Limb (tissue), 2 donors: ENCODE data around the gene KANK4.
A peak's percentile ranks its signal among the peaks of the same experiment; 100 is the strongest.

Experiments
- DNase-seq, 2 donors: peaks; one replicate each; pipeline ENCODE4 v3.0.0-alpha.2; 2016; ENCODE audit errors: extremely low spot score in 2 of 2

Gene KANK4

DNA sequence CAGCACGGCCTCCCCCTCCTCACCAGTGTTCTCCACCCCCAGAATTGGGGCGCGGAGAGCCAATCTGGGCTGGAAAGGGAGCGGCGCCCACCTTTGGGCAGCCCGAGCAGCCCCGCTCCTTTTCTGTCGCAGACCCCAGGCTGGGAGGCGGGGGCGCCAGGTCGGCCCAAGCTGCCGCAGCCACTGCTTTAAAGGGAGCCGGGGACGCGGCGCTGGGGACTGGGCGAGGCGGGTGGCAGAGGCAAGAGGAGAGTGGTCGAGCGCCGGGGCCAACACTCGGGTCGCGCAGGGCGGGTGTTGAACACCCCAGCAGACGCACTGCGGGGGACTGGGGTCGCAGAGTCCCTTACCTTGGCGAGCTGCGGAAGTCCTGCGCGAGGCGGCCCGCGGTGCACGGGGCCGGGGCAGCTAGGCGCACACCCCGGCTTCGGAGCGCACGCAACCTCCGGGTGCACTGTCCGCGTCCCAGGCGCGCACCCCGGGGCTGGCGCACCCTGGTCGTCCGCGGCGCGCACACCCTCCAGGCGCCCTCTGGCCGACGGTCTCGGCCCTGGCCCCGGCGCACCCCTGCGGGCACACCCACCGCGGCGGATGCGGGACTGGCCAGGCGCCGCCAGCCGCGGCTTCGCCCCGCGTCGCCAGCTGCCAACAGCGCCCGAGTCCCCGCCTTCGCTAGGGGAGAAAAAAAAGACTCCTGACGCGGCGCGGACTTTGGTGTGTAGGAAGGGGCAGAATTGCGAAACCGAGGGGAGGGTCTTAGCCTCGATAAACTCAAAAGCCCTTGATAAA is at the start of gene KANK4:
TSS of gene KANK4 (minus strand) at position 679 of the 789 bp plus-strand sequence. CDS start 37,870 bp downstream, outside the sequence.
- peak in 1 of 2 donors; percentile 64 for DNase-seq

GRCh38 chr1:62368989-62369388 is 49.8 kb upstream of the KANK4 start:
- no peak for DNase-seq

DNA sequence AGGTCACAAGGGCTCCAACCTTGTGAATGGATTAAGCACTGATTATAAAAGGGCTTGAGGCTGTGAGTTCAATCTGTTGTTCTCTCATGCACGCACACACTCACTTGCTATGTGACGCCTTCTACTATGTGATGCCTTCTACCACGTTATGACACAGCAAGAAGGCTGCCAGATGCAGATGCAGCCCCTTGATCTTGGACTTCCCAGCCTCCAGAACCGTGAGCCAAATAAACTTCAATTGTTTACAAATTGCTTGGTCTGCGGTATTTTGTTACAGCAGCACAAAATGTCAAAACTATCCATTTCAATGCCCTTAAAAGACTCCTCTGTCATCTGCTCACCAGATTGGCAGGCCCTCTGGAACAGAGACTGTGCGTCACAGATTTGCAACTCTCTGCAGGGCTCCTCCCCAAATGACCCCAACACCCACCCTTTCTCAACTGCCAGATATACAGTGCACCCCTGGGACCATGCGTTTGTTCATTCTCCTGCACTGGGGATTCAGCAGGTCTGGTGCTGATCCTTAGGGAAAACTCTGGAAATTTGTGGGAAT is 47.8 kb upstream of the KANK4 start:
- no peak for DNase-seq

DNA sequence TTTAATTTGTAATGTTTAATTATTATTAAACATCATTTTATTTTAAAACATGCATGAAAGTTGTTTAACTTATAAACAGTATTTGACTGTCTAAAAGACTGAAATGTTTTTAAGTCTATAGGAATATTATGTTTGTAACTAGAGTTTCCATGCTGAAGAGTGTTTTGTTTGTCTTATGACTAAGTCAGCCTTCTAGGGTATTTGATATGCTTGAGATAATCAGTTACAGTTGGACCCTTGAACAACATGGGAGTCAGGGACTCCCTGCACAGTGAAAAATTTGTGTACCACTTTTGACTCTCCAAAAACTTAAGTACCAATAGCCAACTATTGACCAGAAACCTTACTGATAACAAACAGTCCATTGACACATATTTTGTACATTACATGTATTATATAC is 45.5 kb upstream of the KANK4 start:
- DNase-seq, result no peak

DNA sequence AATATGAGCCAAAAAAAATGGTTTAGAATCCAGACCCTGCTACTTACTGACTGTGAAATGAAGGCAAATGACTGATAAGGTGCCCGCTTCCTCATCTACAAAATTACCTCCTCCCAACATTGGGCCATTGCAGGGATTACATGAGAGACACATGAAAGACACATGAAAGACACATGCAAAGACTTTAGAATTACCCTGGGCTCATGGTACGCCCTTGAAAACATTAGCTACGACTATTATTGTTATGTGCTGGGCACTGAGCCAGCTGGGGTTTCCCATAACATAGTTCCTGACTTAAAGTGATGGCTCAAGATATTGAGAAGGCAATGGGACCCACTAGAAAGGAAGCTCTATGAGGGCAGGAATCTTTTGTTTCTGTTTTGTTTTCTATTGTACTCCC is 43.7 kb upstream of the KANK4 start:
- no peak for DNase-seq

DNA sequence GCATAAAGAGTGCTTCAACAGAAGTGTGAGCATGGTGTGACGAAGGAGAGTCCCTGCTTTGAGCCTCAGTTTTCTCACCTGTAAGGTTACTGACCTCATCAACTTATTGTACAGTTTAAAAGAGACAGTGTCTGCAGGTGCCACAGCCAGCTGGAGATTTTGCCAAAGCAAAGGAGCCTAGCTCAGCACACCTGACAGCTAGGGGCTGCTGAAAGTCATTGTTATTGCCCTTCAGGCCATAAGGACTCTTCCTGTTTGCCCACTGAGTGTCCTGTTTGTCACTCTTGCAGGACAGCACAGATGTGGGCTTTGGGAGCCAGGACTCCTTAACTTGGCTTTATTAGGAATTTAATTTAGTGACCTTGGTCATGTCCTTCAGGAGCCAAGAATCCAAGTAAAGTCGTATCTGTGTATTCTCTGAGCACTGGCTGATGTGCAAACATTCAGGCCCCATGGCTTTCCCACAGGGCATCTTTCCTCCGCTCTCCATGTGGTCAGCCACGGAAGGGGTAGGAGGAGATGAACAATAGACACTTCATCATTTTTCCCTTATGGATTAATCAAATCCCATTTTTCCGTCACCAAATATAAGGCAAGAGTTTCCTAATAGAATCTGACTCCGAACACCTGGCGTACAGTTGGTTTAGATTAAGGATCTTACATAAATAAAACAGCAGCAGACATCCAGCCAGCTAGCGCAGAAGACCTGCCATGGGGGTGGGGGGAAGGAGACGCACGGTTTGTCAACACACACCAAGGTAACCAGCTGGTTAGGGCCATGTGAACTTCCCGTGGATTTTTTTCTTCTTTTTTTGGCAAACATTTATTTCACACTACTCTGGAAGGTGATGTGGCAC is 43.1 kb upstream of the KANK4 start:
- no peak for DNase-seq

GRCh38 chr1:62361431-62361830 is 42.2 kb upstream of the KANK4 start:
- DNase-seq, result no peak

DNA sequence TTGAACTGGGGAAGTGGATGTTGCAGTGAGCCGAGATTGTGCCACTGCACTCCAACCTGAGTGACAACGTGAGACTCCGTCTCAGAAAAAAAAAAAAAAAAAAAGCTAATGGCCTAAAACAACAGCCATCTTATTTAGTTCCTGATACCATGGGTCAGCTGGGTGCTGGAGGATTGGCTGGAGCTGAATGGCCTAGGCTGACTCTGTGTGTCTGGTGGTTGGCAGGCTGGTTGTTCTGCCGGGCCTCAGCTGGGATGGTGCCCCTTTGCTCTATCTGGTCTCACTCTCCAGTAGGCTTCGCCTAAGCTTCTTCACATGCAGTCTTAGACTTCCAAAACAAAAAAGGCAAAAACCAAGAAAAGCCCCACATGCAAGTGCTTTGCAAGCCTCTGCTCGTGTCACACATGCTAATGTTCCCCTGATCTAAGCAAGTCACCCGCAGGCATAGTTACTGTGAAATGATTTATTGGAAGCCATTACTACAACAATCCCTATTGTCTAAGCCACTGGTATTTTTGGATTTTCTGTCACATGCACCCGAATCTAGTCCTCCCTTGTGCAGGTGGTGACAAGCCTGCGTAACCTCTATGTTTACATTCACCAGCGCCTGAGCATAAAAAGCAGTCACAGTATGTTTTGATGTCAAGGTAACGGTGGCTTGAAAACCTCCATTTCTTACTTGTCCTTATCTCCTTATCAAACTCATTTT is 39.6 kb upstream of the KANK4 start:
- no peak for DNase-seq

DNA sequence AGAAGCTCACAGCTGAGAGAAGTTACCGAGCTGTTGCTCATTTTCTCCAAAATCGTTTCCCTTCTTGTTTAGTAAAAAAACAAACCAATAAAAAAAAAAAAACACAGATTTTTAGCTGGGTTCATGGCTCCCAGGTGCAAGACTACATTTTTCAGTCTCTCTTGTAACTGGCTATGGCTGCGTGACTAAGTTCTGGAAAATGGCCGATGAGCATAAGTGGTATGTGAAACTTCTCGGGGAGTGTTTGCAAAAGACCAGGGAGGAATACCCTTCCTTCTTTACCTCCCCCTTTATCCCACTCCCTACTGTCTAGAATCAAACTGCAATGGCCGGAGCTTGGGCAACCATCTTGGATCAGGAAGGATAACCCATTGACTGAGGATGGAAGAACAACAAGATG is 38.7 kb upstream of the KANK4 start:
- DNase-seq, result no peak

- DNase-seq, result no peak
These were observed 37.1 kb upstream of the KANK4 start for GRCh38 chr1:62356257-62356835.

- DNase-seq, result no peak
These were observed 35.9 kb upstream of the KANK4 start for GRCh38 chr1:62355095-62355494.

DNA sequence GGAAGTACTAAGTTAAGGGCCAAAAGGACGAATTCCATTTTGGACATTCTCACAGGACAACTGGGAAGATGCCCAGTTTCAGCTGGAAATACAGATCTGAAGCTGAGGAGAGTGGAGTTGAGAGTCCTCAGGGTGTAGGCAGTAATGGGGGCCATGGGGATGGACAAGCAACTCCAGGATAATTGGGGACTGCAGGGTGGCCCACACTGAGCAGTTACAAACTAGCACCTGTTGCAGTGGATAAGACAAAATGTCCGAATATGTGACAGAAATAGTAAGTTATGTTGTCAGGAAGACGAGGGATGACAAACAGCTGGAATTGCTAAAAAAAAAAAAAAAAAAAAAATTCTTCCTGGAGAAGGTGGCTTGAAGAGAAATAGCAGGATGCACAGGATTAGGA is 34.6 kb upstream of the KANK4 start:
- DNase-seq, result no peak

DNA sequence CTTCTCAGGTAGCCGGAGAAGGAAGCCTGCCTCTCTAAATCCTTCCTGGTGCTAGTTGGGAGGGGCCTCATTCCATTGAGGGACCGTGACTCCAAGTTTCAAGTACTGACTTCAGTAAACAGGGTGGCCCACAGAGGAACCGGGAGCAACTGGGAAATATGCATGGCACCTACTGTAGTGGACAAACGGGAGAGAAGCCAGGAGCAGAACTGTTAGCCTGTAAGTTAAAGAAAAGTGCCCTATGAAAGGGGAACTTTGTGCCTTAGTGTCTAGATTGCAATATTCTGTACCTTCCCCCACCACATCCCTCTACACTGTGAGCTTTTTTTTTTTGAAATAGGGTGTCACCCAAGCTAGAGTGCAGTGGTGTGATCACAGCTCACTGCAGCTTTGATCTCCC is 33.2 kb upstream of the KANK4 start:
- DNase-seq, result no peak

- DNase-seq, result no peak
These were observed 30.4 kb upstream of the KANK4 start for GRCh38 chr1:62349470-62350233.

DNA sequence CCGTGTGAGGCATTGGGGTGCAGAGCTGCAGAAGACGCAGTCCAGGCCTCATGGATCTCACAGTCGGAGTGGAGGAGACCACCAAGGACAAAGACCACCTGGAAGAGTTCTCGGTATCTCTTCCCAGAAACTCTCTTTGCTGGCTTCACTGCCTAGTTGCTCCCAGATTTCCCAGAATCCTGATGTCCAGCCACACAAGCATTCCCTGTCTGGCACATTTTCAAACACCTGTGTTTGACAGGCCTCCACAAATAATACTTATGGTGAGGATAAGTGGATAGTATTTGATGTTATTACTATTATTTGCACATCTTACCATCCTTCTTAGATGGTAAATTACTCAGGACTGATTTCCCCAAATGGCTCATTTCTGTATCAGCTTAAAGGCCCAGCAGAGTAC is 27.7 kb upstream of the KANK4 start:
- no peak for DNase-seq

DNA sequence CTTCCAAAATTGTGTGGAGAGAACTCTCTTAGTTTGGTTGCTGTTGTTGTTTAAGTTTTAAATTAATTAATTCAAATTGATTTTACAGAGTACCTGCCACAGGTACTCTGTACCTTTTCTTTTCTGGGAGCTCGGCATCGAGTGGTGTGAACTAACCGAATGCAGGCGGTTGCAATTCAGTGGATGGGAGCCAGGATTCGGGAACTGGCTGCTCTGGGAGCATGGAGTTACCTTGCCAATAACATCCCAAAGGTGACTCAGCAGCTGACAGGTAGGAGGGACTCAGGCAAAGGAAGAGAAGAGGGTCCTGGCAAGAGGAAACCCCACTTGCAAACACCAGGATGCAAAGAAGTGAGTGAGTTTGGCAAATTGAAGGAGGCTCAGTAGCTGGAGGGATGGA is 24.7 kb upstream of the KANK4 start:
- DNase-seq, result no peak

DNA sequence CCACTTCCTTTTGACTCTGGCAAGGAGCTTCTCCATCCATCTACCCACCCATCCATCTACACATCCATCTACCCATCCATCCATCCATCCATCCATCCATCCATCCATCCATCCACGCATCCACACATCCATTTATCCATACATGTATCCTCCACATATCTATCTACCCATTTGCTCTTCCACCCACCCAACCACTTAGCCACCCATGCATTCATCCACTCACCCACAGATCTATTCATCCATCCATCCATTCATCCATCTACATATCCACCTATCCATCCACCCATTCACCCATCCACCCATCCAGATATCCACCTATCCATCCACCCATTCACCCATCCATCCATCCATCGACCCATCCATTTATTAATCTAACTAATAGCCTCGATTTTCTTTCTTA is 23.0 kb upstream of the KANK4 start:
- DNase-seq, result no peak

GRCh38 chr1:62341615-62342014 is 22.4 kb upstream of the KANK4 start:
- DNase-seq, result no peak

DNA sequence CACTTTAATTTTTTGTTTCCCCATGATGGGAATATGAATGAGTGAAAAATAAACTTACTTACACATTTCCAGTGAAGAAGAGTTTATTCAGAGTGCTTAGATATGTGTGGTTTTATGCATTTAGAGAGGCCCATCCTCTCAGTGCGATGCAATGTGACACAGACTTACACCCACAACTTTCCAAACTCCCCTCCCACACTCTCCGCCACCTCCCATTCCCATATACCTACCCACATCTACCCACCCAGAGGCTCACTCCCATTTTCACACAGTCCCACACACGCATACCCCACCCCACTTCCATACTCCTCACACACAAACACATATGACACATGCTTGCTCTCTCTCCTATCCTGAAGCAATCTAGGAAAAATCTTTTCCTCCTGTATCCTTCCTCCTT is 21.9 kb upstream of the KANK4 start:
- DNase-seq, result no peak

GRCh38 chr1:62337706-62338631 is 18.7 kb upstream of the KANK4 start:
- no peak for DNase-seq
